Measurements from ENCODE around the gene MED19. TPM values are rescaled to one million over a fixed set of nuclear protein-coding genes. Genes with fewer than 3 reads are reported as not detected.

MED19 gene
- total RNA-seq, 1 donor from 2014 or later, result 19.7 TPM

- no peak for DNase-seq (ENCODE audit: low spot score in 2 of 2, unreplicated experiment in 2 of 2)
- TF ChIP-seq CTCF (IDR thresholded peaks at IDR 0.05; ENCODE audit: unreplicated experiment), result no peak
- Mint-ChIP-seq H3K27me3 (ENCODE audit: low read depth) (no peaks in the 10 kb centered on the region), H3K4me3 (no peak overlapping the region), H3K4me1 (peaks cover 10% of the 10 kb centered on the region), H3K27ac (peak overlapping the region; percentile 72), H3K9me3 (no peaks in the 10 kb centered on the region), H3K36me3 (peaks cover 16% of the 10 kb centered on the region)
These were observed 34.9 kb upstream of the MED19 start for GRCh38 chr11:57746920-57747319.

DNA sequence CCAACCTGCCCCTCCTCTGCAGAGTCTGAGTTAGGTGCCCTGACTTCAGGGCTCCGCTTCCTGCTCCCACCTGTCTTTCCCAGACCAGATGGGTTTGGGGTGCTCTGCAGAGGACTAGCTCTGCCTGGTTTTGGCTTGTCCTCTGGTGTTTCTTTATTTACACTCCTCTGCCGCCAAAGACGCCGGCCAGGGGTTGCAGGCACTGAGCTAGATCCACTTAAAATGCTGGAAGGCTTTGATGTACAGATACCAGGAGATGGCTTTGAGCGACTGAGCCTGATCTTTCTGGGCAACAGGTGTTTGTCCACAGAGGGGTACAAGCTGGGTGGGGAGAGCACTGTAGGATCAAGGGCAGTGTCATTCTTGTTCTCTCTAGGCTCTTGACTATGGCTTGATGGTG lies 33.2 kb upstream of the MED19 start:
- Mint-ChIP-seq H3K36me3 (peaks cover 14% of the 10 kb centered on the region), H3K27ac (peak overlapping the region; percentile 47), H3K27me3 (ENCODE audit: low read depth) (no peaks in the 10 kb centered on the region), H3K4me3 (no peak overlapping the region), H3K9me3 (no peaks in the 10 kb centered on the region), H3K4me1 (peaks cover 13% of the 10 kb centered on the region)
- DNase-seq (ENCODE audit: low spot score in 2 of 2, unreplicated experiment in 2 of 2), result no peak
- no peak for TF ChIP-seq CTCF (IDR thresholded peaks at IDR 0.05; ENCODE audit: unreplicated experiment)

DNA sequence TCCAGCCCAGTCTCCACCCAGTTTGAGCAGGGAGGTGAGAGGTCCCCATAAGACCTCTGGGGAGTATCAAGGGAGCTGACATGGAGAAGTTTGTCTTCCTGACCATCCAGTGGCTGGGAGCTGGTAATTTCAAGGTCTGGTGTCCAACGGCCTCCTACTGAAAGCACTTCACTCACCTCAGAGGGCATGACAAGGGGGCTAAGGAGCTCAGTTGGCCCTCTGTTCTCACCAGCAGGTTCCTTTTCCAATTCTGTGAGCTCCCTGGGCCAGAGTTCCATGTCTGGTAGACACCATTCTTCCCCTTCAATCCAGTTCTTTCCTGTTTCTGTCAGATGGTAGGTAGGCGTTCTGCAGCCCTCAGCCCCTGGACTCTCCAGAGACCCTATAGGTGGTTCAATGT lies 32.3 kb upstream of the MED19 start:
- Mint-ChIP-seq H3K36me3 (peaks cover 14% of the 10 kb centered on the region), H3K27ac (no peak overlapping the region), H3K9me3 (no peaks in the 10 kb centered on the region), H3K4me3 (peak overlapping the region; percentile 24), H3K27me3 (ENCODE audit: low read depth) (no peaks in the 10 kb centered on the region), H3K4me1 (peaks cover 13% of the 10 kb centered on the region)
- no peak for TF ChIP-seq CTCF (IDR thresholded peaks at IDR 0.05; ENCODE audit: unreplicated experiment)
- DNase-seq (ENCODE audit: low spot score in 2 of 2, unreplicated experiment in 2 of 2), result no peak

- TF ChIP-seq CTCF (IDR thresholded peaks at IDR 0.05; ENCODE audit: unreplicated experiment), result no peak
- Mint-ChIP-seq H3K4me1 (peaks cover 13% of the 10 kb centered on the region), H3K36me3 (peaks cover 22% of the 10 kb centered on the region), H3K4me3 (peak overlapping the region; percentile 94), H3K27me3 (ENCODE audit: low read depth) (no peaks in the 10 kb centered on the region), H3K9me3 (no peaks in the 10 kb centered on the region), H3K27ac (peak overlapping the region; percentile 100)
- no peak for DNase-seq (ENCODE audit: low spot score in 2 of 2, unreplicated experiment in 2 of 2)
These were observed 30.1 kb upstream of the MED19 start for GRCh38 chr11:57742087-57742452.

GRCh38 chr11:57741132-57742086 lies 29.4 kb upstream of the MED19 start, which contains the start of gene SELENOH:
SELENOH (plus strand) TSS chr11:57741491; CDS start chr11:57741596, 105 bp downstream.
- no peaks in the 10 kb centered on the region for H3K9me3 Mint-ChIP-seq
- peaks cover 19% of the 10 kb centered on the region for H3K36me3 Mint-ChIP-seq
- peaks cover 13% of the 10 kb centered on the region for H3K4me1 Mint-ChIP-seq

More at GRCh38 chr11:57741132-57742086, 29.4 kb upstream of the MED19 start, which contains the start of gene SELENOH:
- H3K27me3 Mint-ChIP-seq (ENCODE audit: low read depth), result no peaks in the 10 kb centered on the region
- peak within 1 kb of the TSS; percentile 100 for H3K27ac Mint-ChIP-seq
- H3K4me3 Mint-ChIP-seq, result peak within 1 kb of the TSS; percentile 94
- peak; percentile 85 to 94 for DNase-seq (ENCODE audit: low spot score in 2 of 2, unreplicated experiment in 2 of 2)
- TF ChIP-seq CTCF (IDR thresholded peaks at IDR 0.05; ENCODE audit: unreplicated experiment), result no peak
